Measurements from ENCODE around the gene MBP.

MBP gene

DNA sequence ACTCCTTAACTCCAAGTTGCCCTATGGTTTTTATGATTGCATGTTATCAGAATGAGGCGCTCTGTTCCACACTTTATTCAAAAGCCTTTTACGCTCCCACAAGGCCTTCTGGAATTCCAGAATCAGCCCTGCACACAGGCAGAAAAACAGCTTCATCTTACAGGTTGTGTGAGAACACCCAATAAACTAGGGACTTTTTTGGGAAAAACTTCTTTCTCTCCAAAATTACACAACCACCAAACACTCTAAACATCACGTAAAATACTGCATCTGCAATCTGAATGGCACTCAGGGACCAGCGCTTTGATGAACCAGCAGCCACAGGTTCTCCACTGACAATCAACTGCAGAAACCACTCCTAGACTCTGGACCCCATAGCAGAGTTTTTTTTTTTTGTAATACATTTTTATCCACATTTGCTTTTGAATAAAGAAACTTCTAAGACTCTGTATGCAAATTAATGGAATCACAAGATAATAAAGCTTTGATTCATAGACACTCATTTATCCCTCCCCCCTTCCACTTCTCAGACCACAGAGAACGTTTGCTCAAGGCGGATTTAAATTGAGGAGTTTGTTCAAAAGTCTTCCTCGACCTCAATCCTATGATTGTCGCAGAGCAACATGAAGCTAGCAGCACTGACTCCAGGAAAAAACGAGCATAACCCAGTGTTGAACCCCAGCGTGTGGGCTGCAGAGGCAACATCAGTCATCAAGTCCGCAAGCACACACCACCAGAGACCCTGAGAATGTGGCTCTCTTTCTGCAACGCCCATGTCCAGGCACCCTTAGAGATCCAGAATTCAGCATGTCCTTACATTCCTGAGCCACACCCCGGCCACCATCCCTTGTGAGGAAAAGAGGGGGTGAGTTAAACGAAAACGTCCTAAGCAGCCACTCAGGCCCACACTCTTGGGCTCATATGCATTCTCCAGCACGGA is 116.5 kb downstream of the MBP start:
- DNase-seq: no peak

GRCh38 chr18:77015169-77015568 is 117.4 kb downstream of the MBP start:
- no peak for DNase-seq

- no peak for DNase-seq
These were observed 118.0 kb downstream of the MBP start for GRCh38 chr18:77014538-77014937.

DNA sequence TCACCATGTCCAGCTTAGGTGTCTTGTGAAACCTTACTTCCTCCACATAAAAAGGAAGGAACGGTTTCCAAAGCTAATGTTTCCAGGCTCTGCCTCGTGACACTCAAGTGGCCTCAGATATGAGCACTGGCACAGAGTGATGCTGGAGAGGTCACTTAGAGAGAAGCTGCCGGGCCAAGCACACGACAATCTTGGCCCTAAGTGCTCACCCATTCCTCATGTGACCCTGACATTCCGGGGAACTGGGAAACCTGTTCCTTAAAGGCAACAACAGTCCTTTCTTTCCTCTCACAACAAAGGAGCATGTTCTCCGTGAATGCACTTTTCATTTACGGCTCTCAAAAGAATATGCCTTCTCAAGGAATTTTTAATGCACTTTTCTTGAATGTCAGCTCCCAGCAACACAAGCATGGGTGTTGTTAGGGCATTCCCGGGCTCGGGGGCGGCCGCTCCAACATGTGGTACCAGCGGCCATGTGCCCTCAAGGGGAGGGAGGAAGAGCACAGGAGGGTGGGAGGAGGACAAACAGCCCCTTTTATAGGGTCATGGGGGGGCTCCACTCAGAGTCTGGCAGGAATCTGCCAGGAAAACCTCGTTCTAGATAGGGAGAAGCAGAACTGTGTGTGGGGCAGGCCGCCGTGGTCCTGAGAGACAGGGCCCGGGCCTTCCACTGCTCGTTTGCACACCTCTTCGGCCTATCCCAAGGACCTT is 118.6 kb downstream of the MBP start:
- DNase-seq: no peak

DNA sequence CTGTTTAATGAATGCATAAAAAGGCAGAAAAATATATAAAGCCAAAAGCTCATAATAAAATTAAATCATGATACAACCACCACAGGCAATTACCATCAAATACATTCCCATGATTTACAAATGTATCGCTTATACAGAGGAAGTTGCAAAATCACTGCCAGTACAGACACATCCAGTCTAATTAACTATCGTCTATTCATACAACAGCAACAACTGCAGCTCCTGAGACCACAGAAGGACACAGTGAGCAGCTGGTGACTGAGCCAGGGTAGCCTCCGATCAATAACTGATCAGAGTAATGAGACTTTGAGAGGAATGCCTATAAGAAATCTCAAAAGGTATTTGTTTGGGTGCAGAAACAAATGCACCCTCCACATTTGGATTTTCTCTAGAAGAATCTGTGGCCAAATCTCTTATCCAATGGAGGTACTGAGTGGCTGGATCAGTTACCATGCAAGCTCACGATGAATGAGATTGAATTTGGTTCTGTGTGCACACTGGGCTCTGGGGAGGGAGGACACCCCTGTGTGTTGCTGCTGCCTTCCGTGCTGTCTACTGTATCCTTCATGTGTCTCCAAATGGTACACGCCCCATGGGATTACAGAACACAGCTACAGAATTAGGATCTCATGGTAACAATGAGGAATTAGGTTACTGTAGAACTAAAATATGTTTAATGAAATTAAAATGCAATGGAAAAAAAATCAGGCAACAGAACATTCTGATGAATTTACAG is 119.6 kb downstream of the MBP start:
- DNase-seq: no peak

DNA sequence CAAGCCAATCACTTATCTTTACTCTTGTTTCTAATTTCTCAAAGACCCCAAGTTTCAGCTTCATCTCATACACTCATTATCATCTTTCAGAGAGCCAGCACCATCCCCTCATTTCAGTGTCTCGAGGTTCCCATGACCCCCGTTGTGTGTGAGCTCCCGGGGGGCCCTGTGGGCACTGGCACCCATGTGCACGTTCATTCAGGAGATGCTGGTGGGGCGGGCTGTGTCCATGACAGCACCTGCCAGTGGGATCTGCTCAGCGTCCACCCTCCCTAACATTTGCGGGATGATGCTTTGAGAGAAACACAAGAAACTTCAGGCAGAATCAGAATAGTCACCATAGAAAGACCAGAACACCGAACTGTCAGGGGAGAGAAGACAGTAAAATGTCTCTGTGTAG is 120.5 kb downstream of the MBP start:
- no peak for DNase-seq

GRCh38 chr18:77009675-77010074 is 122.9 kb downstream of the MBP start:
- DNase-seq: no peak

DNA sequence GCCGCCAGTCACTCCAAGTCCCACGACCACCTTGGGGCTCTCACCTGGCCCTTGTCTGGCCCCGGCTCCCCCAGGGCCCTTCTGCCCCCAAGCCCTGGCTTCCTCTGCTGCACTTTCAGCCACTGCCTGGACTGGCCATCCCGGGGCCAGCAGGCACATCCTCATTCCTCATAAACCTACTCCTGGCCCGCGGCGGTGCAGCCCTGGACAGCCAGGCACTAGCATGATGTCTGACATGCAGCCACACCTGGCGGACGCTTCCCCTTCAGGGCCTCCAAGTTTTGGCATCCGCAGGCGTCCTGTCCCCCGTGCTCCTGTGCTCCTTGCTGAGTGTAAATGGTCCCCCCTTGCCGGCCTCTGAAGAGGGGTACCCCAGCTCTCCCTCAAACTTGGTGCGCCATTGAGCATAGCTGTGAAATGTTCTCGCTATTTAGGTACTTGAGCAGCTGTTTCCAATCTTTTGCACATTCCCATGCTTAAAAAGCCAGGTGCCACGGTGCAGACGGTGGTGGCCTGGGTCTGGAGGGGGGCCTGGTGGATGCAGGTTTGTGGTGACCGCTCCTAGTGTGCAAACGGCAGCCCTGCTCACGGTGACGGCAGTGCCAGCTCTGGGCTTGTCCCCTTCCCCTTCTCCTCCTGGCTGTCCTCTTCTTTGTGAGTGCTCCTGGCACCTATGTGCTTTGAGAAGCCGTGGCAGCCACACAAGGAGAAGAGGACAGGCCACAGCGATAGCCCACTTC is 123.8 kb downstream of the MBP start:
- DNase-seq: no peak

- no peak for DNase-seq
These were observed 124.6 kb downstream of the MBP start for GRCh38 chr18:77008006-77008405.

DNA sequence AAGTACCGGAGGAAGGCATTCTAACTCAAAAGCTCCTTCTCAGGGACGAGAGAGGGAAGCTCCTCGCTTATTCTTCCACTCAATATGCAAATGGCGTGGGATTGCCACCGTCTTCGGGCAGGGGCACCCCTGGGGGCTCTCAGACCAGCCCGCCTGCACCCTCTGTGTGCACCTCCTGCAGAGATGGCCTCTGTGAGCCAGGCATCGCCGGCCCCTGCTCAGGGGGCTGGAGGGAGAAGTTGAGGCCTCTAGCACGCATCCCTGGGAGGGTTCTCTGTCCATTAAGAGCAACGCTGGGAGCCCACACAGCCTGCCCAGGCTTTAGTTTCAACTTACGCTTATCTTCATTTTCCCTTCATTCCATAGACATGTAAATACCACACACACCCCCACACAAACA is 125.3 kb downstream of the MBP start:
- DNase-seq: no peak

DNA sequence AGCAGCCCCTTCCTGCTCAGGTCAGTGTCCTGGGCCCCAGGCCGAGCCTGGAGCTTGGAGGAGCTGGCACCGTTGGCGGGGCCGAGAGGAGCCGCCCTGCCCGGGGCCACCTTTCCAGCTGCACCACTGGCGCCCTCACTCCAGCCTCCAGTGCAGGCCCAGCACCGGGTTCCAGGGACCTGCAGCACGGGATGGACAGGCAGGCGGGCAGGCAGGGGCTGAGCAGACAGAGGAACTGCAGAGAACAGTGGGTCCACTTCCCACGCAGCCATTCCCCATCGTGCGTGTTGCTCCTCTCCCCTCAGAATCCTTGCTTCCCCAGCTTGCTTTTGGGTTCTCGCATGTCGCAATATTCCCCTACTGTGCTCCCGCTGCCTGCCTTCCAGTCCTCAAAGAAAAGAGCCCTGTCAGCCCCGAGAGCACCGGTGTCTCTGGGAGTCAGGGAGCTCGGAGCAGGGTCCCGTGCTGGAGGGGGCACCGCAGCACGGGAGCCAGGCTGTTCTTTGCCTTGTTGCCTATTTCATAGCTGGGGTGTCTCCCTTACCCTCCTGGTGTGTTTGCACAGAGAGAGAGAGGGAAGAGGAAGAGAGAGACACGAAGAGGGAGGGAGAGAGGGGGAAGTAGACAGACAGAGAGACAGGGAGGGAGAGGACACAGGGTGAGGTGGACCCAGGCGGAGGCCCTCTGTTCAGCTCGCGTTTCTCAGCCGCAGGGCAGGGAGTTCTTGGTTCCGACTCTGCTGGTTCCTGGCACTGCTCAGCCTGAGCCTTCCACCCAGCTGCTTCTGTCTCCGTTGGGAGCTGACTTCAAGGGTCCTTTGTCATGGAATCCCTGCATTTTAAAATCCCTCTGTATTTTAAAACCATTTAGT is 126.0 kb downstream of the MBP start:
- DNase-seq: no peak

DNA sequence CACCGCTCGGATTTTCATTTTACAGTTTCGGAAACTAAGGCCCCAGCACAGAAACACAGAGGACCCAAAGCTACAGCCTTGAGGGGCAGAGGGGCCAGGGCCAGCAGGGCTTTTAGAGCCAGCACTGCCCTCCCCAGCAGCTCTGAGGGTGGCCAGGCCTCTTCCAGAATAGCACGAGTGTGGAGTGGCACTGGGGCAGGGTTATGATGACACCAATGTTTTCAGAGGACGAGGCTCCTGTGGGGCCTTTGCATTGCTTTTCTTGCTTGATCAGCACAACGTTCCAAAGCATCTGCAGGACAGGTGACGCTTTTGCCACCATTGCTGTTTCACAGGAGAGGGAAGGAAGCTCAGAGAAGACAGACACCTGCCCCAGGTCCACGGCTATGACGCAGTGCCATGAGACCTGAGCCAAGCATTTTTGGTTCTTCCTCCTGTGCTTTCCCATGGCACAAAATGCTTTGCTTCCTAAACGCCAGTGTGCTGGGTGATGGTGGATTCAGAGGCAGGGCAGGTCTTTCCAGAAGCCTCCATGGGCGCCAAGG is 126.9 kb downstream of the MBP start:
- no peak for DNase-seq

DNA sequence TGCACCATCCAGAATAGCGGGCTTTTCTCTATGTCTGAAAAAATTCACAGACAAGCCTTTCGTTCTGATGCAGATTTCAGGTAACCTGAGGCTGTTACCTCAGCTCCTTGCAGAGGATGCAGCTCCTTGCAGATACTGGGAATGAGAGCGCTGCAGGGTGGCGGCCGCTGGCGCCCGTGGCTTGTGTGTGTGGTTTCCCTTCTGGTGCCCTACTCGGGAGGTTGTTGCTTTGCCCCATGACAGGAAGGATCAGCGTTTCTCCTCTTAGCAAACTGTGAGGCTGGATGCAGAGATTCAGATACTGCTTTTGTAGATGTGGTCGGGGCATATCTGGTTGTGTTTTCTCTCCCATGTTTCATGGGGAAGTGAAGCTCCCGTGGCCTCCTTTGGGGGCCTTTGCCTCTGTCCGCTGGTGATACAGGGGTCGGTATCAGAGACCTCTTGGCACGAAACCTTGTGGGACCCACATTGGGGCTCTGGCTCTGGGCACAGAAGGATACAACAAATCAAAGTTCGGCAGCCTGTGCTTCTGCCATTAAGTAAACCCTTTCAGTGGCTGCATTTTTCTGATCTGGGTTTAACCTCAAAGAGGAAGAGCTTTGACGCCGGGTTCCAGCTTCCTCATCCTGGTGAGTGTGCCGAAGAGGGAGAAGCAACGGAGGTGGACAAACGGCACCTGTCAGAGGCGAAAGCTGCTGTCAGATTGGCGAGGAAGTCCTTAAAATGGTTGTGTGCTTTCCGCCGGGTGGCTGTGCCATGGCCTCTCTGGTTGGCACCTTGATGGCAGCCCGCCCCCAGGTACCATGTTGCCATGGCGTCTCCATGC is 127.8 kb downstream of the MBP start:
- DNase-seq: peak; percentile 30

DNA sequence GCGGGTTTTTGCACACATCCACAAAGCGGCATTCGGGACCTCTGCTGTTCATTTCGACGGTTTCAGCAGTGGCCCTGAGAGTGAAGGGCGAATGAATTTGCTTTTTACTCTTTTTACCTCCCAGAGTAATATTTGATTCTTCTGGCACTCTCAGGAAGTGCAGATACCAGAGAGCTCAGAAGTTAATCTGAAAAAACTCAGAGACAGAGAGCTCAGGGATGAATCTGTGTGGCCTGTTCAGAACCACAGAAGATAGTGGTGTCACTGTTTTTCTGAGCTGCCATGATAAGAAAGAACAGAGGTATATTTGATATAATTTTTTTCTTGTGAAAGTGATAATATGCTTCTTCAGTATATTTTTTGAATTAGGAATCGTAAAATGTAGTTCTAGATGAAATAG is 129.3 kb downstream of the MBP start:
- DNase-seq: no peak

- no peak for DNase-seq
These were observed 130.1 kb downstream of the MBP start for GRCh38 chr18:77002496-77002895.

DNA sequence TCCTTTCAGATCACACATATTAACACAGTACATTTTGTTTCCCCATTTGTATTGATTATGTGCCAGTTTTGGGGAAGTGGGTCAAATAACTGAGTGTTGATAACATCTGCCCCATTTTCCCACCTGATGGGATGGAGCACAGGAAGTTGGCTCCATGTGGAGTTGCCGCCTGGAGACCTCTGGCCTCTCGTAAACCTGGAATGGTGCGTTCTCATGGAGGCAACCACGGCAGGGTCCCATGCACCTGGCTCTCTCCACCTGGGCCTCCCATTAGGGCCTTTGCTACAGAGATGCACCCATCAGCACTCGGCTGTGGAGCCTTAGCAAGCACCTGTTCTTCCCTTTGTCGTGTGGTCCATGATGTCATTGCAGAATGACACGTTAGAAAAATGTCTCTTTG is 130.6 kb downstream of the MBP start:
- DNase-seq: no peak

DNA sequence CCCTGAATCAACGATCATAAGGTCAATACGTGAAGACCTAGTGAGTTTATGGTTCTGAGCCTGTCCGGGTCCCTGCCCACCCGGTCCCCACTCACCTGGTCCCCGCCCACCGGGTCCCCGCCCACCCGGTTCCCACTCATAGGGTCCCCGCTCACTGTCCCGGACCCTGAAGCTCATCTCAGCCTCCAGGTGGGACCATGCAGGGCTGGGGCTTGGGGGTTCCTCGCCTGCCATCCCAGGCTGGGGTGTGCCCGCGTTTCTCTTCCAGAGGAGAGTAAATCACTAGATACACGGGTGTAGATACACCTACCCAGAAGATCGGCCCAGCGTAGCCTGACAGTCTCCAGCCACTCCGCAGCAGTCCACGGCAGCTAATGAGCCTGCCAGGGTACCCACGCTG is 131.5 kb downstream of the MBP start:
- no peak for DNase-seq

DNA sequence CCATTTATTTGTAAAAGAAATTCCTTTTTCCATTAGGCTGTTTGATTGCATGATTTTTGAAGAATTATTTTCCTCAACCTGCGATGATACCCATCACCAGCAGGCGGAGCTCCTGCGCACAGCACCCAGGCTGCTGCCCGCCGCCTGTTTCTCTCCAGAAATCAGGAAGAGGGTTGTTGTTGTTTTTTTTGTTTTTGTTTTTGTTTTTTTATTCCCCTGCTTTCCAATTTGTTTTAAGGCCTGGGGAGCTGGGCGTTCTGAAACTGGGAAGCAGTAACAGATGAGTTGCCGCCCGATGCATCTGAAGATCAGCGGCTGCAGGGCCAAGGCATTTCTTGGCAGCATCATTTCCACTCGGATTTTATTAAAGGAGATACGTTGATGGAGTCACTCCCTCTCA is 132.1 kb downstream of the MBP start:
- DNase-seq: peak; percentile 62

DNA sequence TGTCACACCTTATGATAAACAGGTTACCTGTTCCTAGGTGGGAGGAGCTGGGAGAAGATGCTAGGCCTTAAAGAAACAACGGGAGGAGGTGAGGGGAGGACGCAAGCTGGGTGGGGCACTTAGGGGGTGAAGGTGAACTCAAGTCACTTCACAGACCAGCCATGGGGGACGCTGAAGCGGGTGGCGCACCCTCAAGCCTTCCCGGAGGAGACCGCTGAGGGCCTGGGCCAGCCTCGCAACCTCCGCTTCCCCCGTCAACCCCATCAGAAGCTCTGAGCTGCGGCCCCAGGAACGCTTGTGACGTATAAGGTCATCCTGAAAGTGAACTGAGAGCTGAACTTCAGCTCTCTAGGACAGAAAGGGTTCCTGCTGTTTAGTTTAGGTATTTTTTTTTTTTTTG is 133.5 kb downstream of the MBP start:
- no peak for DNase-seq

- no peak for DNase-seq
These were observed 134.4 kb downstream of the MBP start for GRCh38 chr18:76997951-76998808.
